Measurements from ENCODE around the gene RAB43.
"Not testable (repeated sequence)": the region's sequence is repeated elsewhere in the genome, so short reads cannot be mapped to it uniquely, and the experiment has no call there.

The RAB43 gene

GRCh38 chr3:129114455-129114854, 7.1 kb downstream of the RAB43 start:
- Histone ChIP-seq H3K4me1 (ENCODE audit: insufficient read depth, low read length) (peaks cover 33% of the 10 kb centered on the region), H3K9me3 (ENCODE audit: control insufficient read depth, insufficient read depth, low read length) (no peaks in the 10 kb centered on the region), H3K36me3 (ENCODE audit: insufficient read depth, low read length) (no peaks in the 10 kb centered on the region; the same call in 1 of the 2 replicates), H3K9ac (ENCODE audit: low read depth, low read length) (no peak overlapping the region)

- H3K9me3 ChIP-seq (ENCODE audit: control insufficient read depth, insufficient read depth, low read length) = no peaks in the 10 kb centered on the region
- peaks cover 24% of the 10 kb centered on the region for H3K4me1 ChIP-seq (ENCODE audit: insufficient read depth, low read length)
- no peaks in the 10 kb centered on the region for H3K36me3 ChIP-seq (ENCODE audit: insufficient read depth, low read length)
- no peak overlapping the region; the same call in 1 of the 2 replicates for H3K9ac ChIP-seq (ENCODE audit: low read depth, low read length)
Observed at GRCh38 chr3:129112308-129113052, 9.1 kb downstream of the RAB43 start.

- not testable (repeated sequence) for H3K36me3 ChIP-seq (ENCODE audit: insufficient read depth, low read length); H3K9ac ChIP-seq (ENCODE audit: low read depth, low read length); H3K9me3 ChIP-seq (ENCODE audit: control insufficient read depth, insufficient read depth, low read length)
- peaks cover 14% of the 10 kb centered on the region; the same call in 1 of the 2 replicates for H3K4me1 ChIP-seq (ENCODE audit: insufficient read depth, low read length)
Observed at GRCh38 chr3:129111076-129111780, 10.4 kb downstream of the RAB43 start.

- H3K9ac ChIP-seq (ENCODE audit: low read depth, low read length) = no peak overlapping the region
- H3K9me3 ChIP-seq (ENCODE audit: control insufficient read depth, insufficient read depth, low read length) = no peaks in the 10 kb centered on the region
- H3K36me3 ChIP-seq (ENCODE audit: insufficient read depth, low read length) = no peaks in the 10 kb centered on the region
- no peaks in the 10 kb centered on the region for H3K4me1 ChIP-seq (ENCODE audit: insufficient read depth, low read length)
Observed at GRCh38 chr3:129107793-129108192, 13.8 kb downstream of the RAB43 start.

GRCh38 chr3:129106866-129107565, 14.6 kb downstream of the RAB43 start:
- H3K36me3 ChIP-seq (ENCODE audit: insufficient read depth, low read length) = no peaks in the 10 kb centered on the region
- H3K4me1 ChIP-seq (ENCODE audit: insufficient read depth, low read length) = no peaks in the 10 kb centered on the region
- H3K9me3 ChIP-seq (ENCODE audit: control insufficient read depth, insufficient read depth, low read length) = no peaks in the 10 kb centered on the region
- H3K9ac ChIP-seq (ENCODE audit: low read depth, low read length) = no peak overlapping the region

- Histone ChIP-seq H3K4me1 (ENCODE audit: insufficient read depth, low read length) (no peaks in the 10 kb centered on the region), H3K36me3 (ENCODE audit: insufficient read depth, low read length) (no peaks in the 10 kb centered on the region), H3K9ac (ENCODE audit: low read depth, low read length) (no peak overlapping the region), H3K9me3 (ENCODE audit: control insufficient read depth, insufficient read depth, low read length) (no peaks in the 10 kb centered on the region)
Observed at GRCh38 chr3:129106320-129106719, 15.3 kb downstream of the RAB43 start.

- H3K4me1 ChIP-seq (ENCODE audit: insufficient read depth, low read length) = no peaks in the 10 kb centered on the region
- H3K9me3 ChIP-seq (ENCODE audit: control insufficient read depth, insufficient read depth, low read length) = no peaks in the 10 kb centered on the region
- no peaks in the 10 kb centered on the region for H3K36me3 ChIP-seq (ENCODE audit: insufficient read depth, low read length)
- H3K9ac ChIP-seq (ENCODE audit: low read depth, low read length) = no peak overlapping the region
Observed at GRCh38 chr3:129105862-129106261, 15.7 kb downstream of the RAB43 start.

- Histone ChIP-seq H3K4me1 (ENCODE audit: insufficient read depth, low read length) (no peaks in the 10 kb centered on the region), H3K36me3 (ENCODE audit: insufficient read depth, low read length) (no peaks in the 10 kb centered on the region), H3K9ac (ENCODE audit: low read depth, low read length) (no peak overlapping the region), H3K9me3 (ENCODE audit: control insufficient read depth, insufficient read depth, low read length) (no peaks in the 10 kb centered on the region)
Observed at GRCh38 chr3:129104498-129105079, 17.0 kb downstream of the RAB43 start.

GRCh38 chr3:129104051-129104450, 17.6 kb downstream of the RAB43 start:
- H3K9ac ChIP-seq (ENCODE audit: low read depth, low read length) = no peak overlapping the region
- no peaks in the 10 kb centered on the region for H3K9me3 ChIP-seq (ENCODE audit: control insufficient read depth, insufficient read depth, low read length)
- H3K36me3 ChIP-seq (ENCODE audit: insufficient read depth, low read length) = no peaks in the 10 kb centered on the region
- H3K4me1 ChIP-seq (ENCODE audit: insufficient read depth, low read length) = no peaks in the 10 kb centered on the region

- no peak overlapping the region for H3K9ac ChIP-seq (ENCODE audit: low read depth, low read length)
- H3K36me3 ChIP-seq (ENCODE audit: insufficient read depth, low read length) = no peaks in the 10 kb centered on the region
- H3K9me3 ChIP-seq (ENCODE audit: control insufficient read depth, insufficient read depth, low read length) = no peaks in the 10 kb centered on the region
- H3K4me1 ChIP-seq (ENCODE audit: insufficient read depth, low read length) = no peaks in the 10 kb centered on the region
Observed at GRCh38 chr3:129103296-129103695, 18.3 kb downstream of the RAB43 start.

- Histone ChIP-seq H3K36me3 (ENCODE audit: insufficient read depth, low read length) (no peaks in the 10 kb centered on the region; the same call in 1 of the 2 replicates), H3K9ac (ENCODE audit: low read depth, low read length) (no peak overlapping the region), H3K9me3 (ENCODE audit: control insufficient read depth, insufficient read depth, low read length) (no peaks in the 10 kb centered on the region), H3K4me1 (ENCODE audit: insufficient read depth, low read length) (no peaks in the 10 kb centered on the region)
Observed at GRCh38 chr3:129101370-129102138, 20.1 kb downstream of the RAB43 start.

GRCh38 chr3:129100274-129100673, 21.3 kb downstream of the RAB43 start:
- Histone ChIP-seq H3K4me1 (ENCODE audit: insufficient read depth, low read length) (no peaks in the 10 kb centered on the region), H3K36me3 (ENCODE audit: insufficient read depth, low read length) (no peaks in the 10 kb centered on the region; the same call in 1 of the 2 replicates), H3K9ac (ENCODE audit: low read depth, low read length) (no peak overlapping the region), H3K9me3 (ENCODE audit: control insufficient read depth, insufficient read depth, low read length) (no peaks in the 10 kb centered on the region)

- Histone ChIP-seq H3K9ac (ENCODE audit: low read depth, low read length) (no peak overlapping the region), H3K9me3 (ENCODE audit: control insufficient read depth, insufficient read depth, low read length) (no peaks in the 10 kb centered on the region), H3K36me3 (ENCODE audit: insufficient read depth, low read length) (no peaks in the 10 kb centered on the region; the same call in none of the 2 replicates), H3K4me1 (ENCODE audit: insufficient read depth, low read length) (no peaks in the 10 kb centered on the region)
Observed at GRCh38 chr3:129095285-129095684, 26.3 kb downstream of the RAB43 start.

GRCh38 chr3:129088312-129088711, 33.3 kb downstream of the RAB43 start:
- H3K4me1 ChIP-seq (ENCODE audit: insufficient read depth, low read length); H3K36me3 ChIP-seq (ENCODE audit: insufficient read depth, low read length); H3K9ac ChIP-seq (ENCODE audit: low read depth, low read length); H3K9me3 ChIP-seq (ENCODE audit: control insufficient read depth, insufficient read depth, low read length): not testable (repeated sequence)
